ENCODE results near the gene NR6A1. TPM values are rescaled to one million over a fixed set of nuclear protein-coding genes. Genes with fewer than 3 reads are reported as not detected.

NR6A1 gene
- total RNA-seq = 0.37 and 0.39 TPM in 2 replicates

GRCh38 chr9:124771021-124771866 lies at the start of gene NR6A1:
TSS of gene NR6A1 (minus strand) at chr9:124771311.

GRCh38 chr9:124776954-124777648 lies 6.0 kb upstream of the NR6A1 start, which contains the start of gene OLFML2A:
TSS of gene OLFML2A (plus strand) at chr9:124777133. CDS start at chr9:124777271, 138 bp downstream.

GRCh38 chr9:124506931-124507879 lies 263.9 kb downstream of the NR6A1 start, which contains the start of gene NR5A1:
TSS of gene NR5A1 (minus strand) at chr9:124507399. CDS start at chr9:124503395, 4,004 bp downstream.

Small RNA genes lying within 50 kb of the gene (small RNA-seq; reads per million reads assigned to genes)
- 21.5 reads per million, percentile 97 among the genes with 10 or more reads in this experiment for gene MIR181A2
- 48.8 reads per million, percentile 98 among the genes with 10 or more reads in this experiment for gene MIR181B2
- gene RN7SL302P = not detected

Other genes starting within 250 kb of the NR6A1 start
- gene OLFML2A, start 5.8 kb upstream of the NR6A1 start, total RNA-seq = 43.2 and 47.8 TPM in 2 replicates
- not detected in 2 replicates for gene WDR38, start 82.1 kb upstream of the NR6A1 start, total RNA-seq
- gene RPL35, start 90.6 kb upstream of the NR6A1 start, total RNA-seq = 1,595 and 2,819 TPM in 2 replicates
- gene ARPC5L, start 90.8 kb upstream of the NR6A1 start, total RNA-seq = 12.9 and 14.1 TPM in 2 replicates
- 7.3 and 9.0 TPM in 2 replicates for gene GOLGA1, start 169.8 kb upstream of the NR6A1 start, total RNA-seq